ENCODE measurements around the gene SPECC1L.

Gene SPECC1L

DNA sequence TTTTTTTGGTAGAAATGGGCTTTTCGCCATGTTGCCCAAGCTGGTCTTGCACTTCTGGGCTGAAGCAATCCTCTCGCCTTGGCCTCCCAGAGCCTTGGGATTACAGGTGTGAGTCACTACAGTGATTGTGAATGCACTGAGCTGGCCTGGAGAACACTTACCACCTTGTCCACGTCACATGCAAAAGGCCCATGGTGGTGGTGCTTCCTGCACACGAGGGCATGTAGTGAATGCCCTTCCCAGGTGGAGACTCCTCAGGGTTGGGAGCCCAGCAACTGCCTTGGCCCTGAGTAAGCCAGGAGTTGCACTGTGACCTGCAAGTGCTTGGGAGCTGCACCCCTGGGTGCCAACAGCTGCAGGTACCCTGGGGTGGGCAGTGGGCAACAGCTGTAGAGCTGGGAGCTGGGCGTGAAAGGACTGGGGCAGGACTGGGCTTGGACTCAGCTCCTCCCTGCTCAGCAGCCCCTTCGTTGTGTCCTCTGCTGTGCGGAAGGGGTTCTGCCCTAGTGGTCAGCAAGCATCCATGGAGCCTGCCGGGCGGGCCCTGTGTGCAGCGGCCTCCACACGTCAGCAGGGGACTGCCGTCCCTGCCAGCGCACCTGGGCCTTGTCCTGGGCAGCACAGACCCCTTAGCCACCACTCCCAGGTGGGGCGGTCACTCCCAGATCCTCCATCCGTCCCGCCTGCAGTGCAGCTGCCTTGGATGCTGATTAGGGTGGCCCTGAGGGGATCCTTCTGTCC is 147.4 kb downstream of the SPECC1L start:
- DNase-seq, result no peak

DNA sequence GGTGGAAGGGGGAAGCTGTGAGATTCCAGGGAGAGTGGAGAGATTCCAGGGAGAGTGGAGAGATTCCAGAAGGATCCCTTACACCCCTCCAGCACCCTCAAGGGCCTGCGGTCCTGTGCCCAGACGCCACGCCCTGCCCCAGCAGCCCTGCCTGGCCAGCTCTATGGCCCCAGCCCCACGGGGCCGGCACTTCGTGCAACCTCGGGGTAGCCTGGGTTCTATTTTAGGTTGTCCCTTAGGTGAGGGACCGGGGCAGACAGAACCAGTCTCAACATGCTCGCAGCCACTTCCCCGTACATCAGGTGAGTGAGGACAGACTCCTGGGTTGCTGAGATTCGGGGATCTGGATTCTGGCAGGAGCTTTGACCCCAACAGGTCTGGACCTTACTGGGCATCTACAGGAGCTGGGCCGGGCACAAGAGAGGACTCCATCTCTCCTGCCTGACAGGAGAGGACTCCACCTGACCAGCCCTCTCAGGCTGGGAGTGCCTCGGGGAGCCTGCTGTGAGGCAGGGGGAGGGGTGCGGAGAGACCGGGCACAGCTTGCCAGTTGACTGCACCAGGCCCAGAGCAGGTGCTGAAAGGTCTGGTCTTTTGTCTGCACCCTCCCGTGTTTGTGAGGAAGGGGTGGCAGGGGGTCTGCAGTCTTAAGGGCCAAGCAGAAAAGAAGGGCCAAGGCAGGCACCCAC is 148.3 kb downstream of the SPECC1L start:
- peak in 2 of 3 experiments; percentile 42 to 66 for DNase-seq

DNA sequence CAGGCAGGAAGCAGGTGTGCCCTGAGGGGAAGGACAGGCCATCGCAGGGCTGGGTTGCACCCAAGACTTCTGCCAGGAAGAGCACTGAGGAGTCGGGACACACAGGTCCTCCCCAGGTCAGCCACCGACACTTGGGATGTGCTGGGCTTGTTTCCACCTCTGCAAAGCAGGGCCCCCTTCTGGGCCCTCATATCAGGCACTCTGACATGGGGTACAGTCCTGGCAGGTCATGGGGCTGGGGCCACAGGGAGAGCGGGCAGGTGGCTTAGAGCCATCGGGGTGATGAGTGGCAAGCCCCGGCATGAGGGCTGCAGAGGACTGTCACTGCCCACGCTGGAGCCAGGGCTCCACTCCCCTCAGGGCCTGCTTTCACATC is 148.8 kb downstream of the SPECC1L start:
- peak in 1 of 3 experiments; percentile 42 for DNase-seq

DNA sequence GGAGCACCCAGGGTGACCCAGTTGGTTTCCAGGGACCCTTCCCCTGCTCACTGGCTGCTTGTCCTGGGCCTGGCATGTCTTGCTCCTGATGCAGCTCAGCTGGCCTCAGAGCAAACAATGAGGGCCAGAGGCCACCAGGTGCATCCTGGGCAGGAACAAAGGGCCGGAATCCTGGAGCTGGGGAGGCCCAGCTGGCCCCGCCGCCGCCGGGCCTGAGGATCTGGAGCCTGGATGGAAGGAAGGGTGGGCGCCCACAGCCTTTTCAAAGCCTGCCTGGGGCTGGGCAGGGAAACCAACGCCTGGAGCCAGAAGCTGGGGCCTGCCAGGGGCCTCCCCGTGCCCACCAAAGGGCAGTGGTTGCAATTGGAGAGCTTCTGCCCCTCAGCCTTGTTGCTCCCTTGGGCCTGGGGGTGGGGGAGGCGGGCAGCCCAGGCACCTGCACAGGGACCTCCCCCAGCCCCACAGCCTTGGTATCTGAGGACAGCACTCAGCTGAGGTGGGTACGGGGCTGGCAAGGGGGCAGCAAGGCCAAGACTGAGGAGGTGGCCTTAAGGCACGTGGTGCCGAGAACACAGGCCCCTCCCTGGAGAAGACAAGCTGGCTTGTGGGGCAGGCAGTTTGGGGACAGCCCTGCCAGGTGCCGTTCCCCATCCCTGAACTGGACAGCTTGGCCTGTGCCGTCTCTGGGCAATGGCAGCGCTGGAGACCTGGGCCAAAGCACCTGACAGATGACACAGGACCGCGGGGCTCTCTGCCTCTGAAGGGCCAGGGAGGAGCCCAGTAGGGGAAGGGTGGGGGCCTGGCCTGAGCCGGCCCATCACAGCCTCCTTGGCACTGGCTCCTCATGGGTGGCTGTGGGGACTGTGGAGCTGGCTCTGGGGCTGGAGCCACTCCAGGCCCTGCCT is 149.7 kb downstream of the SPECC1L start:
- peak in 2 of 3 experiments; percentile 41 to 65 for DNase-seq

DNA sequence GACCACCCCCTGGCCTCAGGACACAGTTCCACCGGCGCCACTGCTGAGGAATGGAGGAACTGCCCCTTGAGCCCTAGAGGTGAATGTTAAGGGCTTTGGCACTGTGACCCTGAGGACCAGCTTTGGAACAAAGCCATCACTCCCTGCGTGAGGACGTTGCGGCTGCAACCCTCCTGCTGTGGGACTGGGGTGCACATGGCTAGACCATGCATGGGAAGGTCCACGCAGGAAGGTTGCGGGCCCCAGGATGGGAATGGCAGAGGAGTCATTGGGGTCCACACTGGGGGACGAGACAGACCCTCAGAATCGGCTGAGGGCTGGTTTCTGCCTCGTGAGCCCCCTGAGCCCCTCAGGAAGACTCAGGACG is 150.3 kb downstream of the SPECC1L start:
- no peak for DNase-seq

DNA sequence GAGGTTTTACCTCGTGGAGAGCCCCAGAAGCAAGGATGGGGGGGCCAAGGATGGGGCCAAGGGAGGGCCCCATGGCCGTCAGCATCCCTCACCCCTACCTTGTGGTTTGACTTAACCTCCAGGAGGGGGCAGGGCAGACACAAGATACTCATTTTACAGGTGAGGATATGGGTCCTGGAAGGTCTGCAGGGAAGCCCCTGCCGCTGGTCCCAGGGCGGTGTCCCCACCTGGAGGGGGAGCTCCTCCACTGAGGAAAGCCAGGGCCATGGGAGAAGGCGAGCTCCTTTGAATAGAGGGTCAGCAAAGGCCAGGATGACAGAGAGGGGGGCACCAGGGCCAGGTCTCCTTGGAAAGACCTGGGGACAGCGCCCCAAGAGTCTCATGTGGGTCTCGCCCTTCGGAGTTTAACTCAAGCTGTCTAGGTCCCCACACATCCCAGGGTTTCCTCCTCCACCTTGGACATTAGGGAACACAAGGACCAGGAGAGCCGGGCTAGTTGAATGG is 150.8 kb downstream of the SPECC1L start:
- DNase-seq, result peak in 1 of 3 experiments; percentile 3

DNA sequence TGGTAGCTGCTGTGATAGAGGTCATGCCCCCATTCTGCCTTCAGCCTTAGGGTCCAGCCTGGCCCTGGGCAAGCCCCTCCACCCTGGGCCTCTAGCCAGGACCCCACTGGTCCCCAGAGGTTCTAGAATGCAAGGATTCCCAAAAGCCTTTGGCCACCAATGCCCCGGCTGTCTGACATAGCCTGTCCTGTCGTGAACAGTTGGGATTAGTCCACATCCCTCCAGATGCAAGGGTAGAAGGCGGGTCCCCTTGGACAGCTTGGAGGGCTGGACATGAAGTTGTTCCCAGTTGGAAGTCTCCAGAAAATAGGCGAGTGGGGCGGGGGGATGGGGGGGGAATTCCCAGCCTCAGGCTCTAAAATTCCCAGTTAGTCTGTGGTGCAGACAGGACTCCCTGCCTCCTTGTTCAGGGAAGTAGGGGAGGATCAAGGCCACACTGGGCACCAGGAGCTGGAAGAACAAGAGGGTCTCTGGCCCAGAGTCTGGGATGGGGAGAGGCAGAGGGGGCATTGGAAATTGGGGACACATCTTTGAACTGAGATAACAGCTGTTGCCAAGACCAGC is 151.6 kb downstream of the SPECC1L start:
- DNase-seq, result no peak

DNA sequence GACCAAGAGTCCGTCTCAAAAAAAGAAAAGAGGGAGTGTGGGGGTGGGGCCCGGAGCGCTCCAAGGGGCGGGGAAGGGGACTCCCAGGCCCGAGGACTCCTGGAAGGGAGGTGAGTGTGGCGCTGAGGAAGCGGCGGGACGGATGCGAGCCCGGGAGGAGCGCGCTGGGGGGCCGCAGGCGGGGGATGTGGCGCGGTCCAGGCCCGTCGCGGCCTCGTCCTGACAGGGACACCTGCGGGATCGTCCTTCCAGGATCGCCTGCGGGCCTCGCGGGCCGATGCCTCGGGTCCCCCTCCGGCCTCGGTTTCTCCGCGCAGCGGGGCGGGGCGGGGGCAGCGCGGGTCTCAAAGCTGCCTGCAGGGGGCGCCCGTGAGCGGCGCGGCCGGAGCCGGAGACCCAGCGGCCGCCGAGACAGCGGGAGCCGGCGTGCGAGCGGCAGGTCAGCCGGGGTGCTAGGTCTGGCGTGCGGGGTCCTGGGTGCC is 152.9 kb downstream of the SPECC1L start:
- no peak for DNase-seq

DNA sequence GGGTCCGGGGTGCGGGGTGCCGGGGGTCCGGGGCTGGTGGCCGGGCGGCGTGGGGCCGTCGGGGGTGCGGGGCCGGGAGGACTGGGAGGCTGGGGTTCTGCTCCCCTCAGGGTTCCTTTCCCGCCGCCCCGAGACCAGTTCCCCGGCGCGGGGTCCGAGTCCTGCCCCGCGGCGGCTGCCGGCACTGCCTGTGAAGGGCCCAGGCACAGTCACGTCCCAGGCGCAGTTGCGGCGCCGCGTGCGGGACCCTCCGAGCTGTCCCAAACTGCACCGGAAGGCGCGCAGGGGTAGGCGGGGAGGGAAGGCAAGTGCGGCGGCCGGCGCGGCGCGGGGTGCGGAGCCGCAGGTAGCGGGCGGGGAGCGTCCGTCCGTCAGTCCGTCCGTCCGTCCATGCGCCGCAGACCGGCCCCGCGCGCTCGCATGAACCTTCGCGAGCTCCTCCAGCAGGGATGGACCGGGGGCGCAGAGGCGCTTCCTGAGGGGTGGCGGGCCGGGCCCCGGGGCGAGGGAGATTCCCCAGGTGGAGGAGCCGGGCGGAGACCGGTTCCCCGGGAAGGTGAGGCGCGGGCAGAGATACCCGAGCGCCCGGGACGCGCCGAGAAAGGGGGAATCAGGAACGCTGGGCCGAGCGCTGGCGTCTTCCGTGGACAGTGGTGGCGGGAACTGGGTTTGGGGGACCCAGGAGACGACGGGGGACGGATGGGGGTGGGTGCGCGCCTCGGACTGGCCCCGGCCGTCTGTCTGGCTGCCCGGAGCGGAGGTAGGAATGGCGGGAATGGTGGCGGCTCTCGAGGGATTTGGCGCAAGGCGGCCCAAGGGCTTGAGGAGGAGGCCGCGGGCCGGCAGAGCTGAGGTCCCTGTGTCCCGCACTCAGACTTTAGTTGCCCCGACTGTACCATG is 153.6 kb downstream of the SPECC1L start:
- no peak for DNase-seq

DNA sequence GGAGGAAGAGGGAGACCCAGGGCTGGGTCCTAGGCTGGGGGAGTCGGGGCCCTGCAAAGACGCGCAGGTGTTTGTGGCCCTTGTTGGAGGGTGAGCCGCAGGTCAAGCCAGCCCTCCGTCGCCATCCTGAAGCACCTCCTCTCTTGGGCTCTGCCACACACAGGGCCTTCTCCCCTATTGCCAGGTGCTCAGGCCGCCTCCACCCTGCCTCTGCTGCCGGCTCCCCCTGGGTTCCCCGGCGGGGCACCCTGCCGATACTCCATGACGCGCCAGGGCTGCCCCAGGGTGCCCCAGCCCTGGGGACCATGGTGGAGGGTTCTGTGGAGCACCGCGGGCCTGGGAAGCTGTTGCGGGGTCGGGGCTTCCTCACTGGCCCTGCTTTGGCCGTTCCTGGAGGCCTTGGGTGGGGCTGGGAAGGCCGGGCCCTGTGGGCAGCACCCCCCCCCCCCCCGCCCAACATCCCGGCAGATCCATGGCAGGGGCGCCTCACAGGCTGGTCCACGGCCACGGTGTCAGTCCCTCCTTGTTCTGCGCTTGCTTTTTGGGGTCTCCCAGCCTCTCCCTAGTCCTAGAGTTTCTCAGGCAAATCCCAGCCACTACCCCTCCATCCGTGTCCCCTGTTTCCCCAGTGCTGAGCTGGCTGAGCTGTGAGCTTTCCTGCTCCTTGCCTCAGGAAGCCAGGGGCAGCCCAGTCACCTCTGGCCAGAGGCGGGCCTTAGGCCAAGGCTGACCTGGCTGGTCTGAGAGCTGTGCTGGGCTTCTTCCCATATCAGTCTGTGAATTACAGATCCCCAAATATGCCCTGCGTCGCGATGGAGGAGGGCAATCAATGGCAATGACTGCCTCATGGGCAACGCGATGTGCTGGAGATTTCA is 154.5 kb downstream of the SPECC1L start:
- no peak for DNase-seq

DNA sequence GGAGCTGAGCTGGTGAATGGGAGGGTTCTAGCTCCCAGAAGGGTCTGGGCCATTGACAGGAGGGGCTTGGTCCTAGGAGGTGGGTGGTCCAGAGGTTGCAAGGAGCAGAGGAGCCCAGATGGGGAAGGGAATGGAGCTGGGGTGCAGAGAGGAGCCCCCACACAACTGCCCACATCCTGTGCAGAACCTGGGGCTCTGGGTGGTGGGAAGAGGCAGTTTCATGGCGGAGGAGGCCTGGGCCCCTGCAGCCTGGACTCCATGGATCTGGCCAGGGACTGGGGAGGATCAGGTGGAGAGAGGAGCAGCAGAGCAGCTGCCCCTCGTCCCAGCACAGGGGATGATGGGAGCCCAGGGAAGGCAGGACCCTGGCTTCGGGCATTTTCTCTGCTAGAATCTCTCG is 155.8 kb downstream of the SPECC1L start:
- no peak for DNase-seq

DNA sequence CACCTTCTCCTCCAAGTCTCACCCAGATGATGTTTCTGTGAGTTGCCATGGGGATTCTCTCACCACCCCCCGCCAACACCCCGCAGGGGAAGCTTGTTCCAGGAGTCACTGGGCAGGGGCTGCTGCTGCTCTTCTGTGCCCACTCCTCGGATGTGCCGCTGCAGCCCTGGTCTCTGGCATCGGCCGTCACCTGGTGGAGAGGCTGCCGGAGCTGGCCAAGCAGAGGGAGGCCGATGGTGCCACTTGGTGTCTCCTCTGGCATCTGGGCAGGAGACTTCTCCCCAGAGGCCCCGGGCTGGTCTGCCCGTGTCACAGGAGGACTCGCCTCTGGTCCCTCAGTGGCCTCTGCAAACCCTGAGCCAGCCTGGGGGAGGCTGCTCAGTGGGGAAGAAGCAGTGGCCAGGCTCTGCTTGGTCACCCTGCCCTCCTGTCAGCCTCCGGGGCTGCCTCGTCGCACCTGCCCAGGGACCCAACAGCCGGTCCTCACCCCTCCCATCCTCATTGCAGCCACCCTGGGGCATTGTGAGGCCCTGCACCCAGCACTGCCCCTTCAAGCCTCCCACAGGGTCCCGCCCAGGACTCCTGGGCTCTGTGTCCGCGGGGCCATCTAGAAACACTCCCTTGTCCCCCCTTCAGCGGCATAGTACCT is 156.3 kb downstream of the SPECC1L start:
- no peak for DNase-seq

DNA sequence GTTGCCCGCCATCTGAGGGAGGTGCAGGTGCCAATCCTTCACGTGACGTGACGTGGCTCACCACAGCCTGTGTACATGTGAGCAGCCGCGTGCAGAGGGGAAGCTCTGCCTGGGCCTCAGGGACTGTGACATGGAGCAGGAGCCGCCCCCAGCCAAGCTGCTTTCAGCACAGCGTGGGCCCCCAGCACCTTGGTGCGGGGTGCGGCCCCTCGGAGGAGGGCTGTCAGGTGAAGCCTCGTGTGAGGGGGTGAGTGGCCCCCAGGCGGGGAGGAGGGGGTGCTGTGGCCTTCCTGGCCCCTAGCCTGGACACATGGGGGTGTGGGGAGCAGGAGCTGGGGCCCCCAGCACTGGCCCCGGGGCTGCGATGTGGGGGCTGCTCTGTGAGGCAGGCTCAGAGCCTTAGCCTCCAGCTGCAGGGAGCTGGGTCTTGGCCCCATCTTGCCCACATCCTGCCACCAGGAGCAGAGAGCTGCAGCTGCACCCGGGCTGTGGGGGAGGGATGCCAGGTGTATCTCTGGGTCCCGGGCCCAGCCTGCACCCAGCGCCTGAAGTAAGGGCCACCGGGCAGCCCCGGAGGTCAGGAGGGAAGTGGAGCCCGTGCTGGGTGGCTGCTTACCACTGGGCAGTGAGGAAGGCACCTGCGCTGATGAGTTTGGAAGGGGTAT is 157.0 kb downstream of the SPECC1L start, which contains the start of gene ADORA2A:
Gene ADORA2A (plus strand): TSS at position 100 of the 665 bp plus-strand sequence. CDS start 5,806 bp downstream, outside the sequence.
- DNase-seq, result no peak

DNA sequence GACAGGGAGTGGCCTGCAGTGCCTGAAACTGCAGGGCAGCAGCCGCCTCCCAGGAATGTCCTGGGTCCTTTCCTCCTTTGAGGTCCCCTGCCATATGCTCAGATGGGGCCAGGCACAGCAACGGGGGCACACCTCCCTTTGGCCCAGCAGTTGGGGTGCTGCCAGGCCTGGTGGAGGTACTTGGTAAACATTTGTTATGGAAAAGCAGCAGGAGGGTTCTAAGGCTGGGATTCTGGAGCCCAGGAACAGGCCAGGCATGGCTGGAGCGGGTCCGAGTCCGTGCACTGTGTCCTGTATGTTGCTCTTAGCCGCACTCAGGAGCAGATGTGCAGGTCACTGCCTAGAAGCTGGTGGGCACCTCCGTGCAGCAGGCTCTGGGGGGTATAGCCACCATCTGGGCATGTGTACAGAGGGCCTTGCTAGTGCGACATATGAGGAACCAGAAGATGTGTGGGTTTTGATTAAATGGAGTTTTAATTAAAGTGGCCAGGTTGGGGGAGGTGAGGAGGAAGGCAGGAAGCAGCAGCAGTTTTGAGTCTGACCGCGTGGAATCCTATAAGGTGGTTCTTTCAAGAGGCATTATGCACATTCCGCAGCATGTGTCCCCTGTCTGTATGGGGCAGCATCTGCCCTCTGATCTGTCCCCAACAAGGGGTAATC is 158.2 kb downstream of the SPECC1L start:
- no peak for DNase-seq

DNA sequence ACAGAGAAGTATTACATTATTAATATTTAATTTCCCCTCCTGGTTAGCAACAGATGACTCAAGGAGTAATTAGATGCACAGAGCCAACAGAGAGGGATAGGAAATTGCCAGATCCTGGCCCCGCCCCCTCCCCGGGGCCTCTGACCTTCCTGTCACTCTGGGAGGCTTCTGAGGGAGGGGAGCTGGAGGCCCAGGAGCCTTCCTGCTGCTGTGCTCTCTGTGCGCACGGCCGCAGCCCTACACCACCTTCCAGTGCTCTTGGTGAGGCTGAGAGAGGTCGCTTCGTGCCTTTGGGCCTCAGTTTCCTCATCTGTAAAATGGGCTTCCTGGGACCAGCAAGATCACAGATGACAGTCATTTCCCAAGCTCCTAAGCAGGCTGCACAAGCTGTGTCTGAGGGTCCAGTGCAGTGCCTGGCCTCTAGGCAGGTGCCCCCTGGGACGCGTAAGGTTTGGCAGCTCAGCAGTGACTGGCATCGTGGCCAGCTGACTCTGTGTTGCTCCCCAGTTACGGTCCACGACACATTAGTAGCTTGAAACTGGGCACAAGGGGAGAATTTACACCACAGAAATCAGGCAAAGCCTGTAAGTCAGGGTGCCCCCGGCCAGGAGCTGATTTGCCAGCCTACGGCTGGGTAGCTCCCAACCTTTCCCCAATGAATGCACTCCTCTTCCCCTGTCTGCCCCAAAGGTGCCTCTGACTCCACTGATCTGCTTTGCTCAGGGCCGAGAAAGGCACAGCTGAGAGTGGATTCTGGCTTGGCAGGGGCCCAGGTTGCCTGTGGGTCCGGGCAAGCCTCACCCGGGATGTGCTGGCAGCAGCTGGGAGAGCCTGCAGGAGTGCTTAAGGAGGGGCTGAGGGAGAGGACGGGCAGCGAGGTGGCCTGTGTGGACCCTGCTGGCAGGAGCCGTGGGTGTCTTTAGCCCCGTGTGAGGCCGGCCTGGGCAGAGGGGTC is 159.1 kb downstream of the SPECC1L start:
- DNase-seq, result peak in 1 of 3 experiments; percentile 14

DNA sequence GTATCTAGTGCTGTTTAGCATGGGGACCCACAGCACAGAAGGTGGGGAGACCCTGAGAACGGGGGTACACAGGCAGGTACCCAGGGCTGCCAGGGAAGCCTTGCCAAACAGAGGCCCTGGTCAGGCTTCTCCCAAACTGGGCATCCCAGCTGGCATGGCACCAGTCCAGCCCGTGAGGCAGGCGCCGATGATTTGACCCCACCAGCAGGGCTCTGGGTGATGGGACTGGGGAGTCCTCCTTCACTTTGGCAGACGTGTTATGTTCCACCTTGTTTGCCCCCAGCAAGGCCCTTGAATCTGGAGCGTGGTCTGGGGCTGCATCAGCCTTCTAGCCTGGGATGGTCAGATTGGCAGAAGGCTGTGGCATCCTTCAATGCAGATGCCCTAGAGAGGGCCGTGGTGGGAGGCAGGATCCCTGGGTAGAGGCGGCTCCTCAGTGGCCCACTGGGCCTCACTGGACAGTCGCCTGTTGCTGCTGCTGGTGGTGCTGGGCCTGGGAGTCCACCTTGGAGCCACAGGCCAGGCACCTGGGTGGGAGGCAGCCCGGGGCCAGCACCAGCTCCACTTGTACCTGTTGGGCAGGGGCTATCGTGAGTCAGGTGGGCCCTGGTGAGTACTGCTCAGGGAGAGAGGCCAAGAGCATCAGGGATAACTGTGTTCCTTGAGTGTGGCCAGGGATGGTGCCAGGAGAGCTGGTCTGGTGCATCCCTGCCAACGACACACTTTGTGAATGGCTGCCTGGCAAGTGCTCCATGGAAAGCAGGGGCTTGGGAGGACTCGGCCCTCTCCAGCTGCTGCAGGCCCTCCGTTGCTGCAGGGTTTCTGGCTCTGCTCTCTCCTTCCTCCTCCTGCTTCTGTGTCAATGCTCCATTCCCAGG is 160.0 kb downstream of the SPECC1L start:
- DNase-seq, result no peak
